Immature natural killer cell (primary cell): ENCODE data around the gene SLAMF9. TPM values are rescaled to one million over a fixed set of nuclear protein-coding genes. Genes with fewer than 3 reads are reported as not detected.

Experiments
- DNase-seq, 3 donors: peaks; one replicate each; pipeline ENCODE4 v3.0.0; 2022; ENCODE audit warnings: mixed read lengths in 1 of 3
- H3K27ac Mint-ChIP-seq, 6 donors: one replicate each; pipeline ENCODE4 v1.8.0; 2020; ENCODE audit warnings: mixed read lengths in 6 of 6, mild to moderate bottlenecking in 5 of 6, inconsistent platforms in 4 of 6, moderate library complexity in 3 of 6
- H3K27me3 Mint-ChIP-seq, 3 donors: one replicate each; pipeline ENCODE4 v1.8.0; 2020 to 2021; ENCODE audit warnings: low read depth in 3 of 3, mild to moderate bottlenecking in 3 of 3, mixed read lengths in 3 of 3, moderate library complexity in 3 of 3, inconsistent platforms in 1 of 3
- H3K36me3 Mint-ChIP-seq, 3 donors: one replicate each; pipeline ENCODE4 v1.8.0; 2020; ENCODE audit warnings: mixed read lengths in 3 of 3, inconsistent platforms in 2 of 3, mild to moderate bottlenecking in 2 of 3
- H3K4me1 Mint-ChIP-seq, 2 donors: one replicate each; pipeline ENCODE4 v1.8.0; 2020; ENCODE audit warnings: inconsistent platforms in 2 of 2, mild to moderate bottlenecking in 2 of 2, mixed read lengths in 2 of 2, moderate library complexity in 1 of 2
- H3K4me3 Mint-ChIP-seq, 5 donors: one replicate each; pipeline ENCODE4 v1.8.0; 2020; ENCODE audit warnings: mild to moderate bottlenecking in 5 of 5, mixed read lengths in 5 of 5, inconsistent platforms in 3 of 5, moderate library complexity in 3 of 5
- H3K9me3 Mint-ChIP-seq, 6 donors: one replicate each; pipeline ENCODE4 v1.8.0; 2020; ENCODE audit warnings: mild to moderate bottlenecking in 6 of 6, mixed read lengths in 6 of 6, inconsistent platforms in 4 of 6, moderate library complexity in 3 of 6
- polyA plus RNA-seq, 3 donors: library from polyadenylated mRNA; unstranded; fragments of 300-500 nt; fragmentation: Illumina TruSeq; gene quantifications; one replicate each; pipeline ENCODE4 v1.2.3, GENCODE V29; 2021

SLAMF9 gene
- polyA plus RNA-seq, 3 donors from 2014 or later, result not detected

- Mint-ChIP-seq H3K36me3 (no peaks in the 10 kb centered on the region), H3K4me3 (no peak overlapping the region), H3K9me3 (no peaks in the 10 kb centered on the region), H3K27me3 (peaks cover 6 to 31% (median 10%) of the 10 kb centered on the region in 3 donors), H3K27ac (no peak overlapping the region), H3K4me1 (peaks cover 10 to 11% of the 10 kb centered on the region in 2 donors)
- no peak for DNase-seq
Measured at GRCh38 chr1:159949123-159949522, 4.9 kb downstream of the SLAMF9 start.

- no peak overlapping the region for H3K27ac Mint-ChIP-seq
- no peak overlapping the region for H3K4me3 Mint-ChIP-seq
- H3K9me3 Mint-ChIP-seq, result no peaks in the 10 kb centered on the region
- H3K36me3 Mint-ChIP-seq, result no peaks in the 10 kb centered on the region
- DNase-seq, result no peak
- H3K27me3 Mint-ChIP-seq, result peaks cover 6 to 26% (median 10%) of the 10 kb centered on the region in 3 donors
- H3K4me1 Mint-ChIP-seq, result peaks cover 10 to 11% of the 10 kb centered on the region in 2 donors
Measured at GRCh38 chr1:159947942-159948341, 6.1 kb downstream of the SLAMF9 start.

GRCh38 chr1:159946242-159947187, 7.5 kb downstream of the SLAMF9 start:
- DNase-seq, result no peak
- peaks cover 8 to 32% (median 10%) of the 10 kb centered on the region in 3 donors for H3K27me3 Mint-ChIP-seq
- no peaks in the 10 kb centered on the region for H3K9me3 Mint-ChIP-seq
- peaks cover 10 to 11% of the 10 kb centered on the region in 2 donors for H3K4me1 Mint-ChIP-seq
- no peaks in the 10 kb centered on the region for H3K36me3 Mint-ChIP-seq
- peak overlapping the region; percentile 18 to 55 (median 39) for H3K4me3 Mint-ChIP-seq
- H3K27ac Mint-ChIP-seq, result no peak overlapping the region

GRCh38 chr1:159945483-159946241, 8.4 kb downstream of the SLAMF9 start, which contains the start of gene IGSF9:
IGSF9 (minus strand) TSS chr1:159945613; CDS start chr1:159943454, 2,159 bp downstream.
- H3K4me1 Mint-ChIP-seq, result peaks cover 10 to 11% of the 10 kb centered on the region in 2 donors
- H3K4me3 Mint-ChIP-seq, result peak within 1 kb of the TSS; percentile 40 to 66 (median 57)
- H3K36me3 Mint-ChIP-seq, result no peaks in the 10 kb centered on the region
- peaks cover 8 to 27% (median 10%) of the 10 kb centered on the region in 3 donors for H3K27me3 Mint-ChIP-seq
- peak; percentile 67 for DNase-seq
- peak within 1 kb of the TSS in 1 of 6 donors; percentile 45 for H3K27ac Mint-ChIP-seq
- H3K9me3 Mint-ChIP-seq, result no peaks in the 10 kb centered on the region

- no peak for DNase-seq
- no peaks in the 10 kb centered on the region for H3K9me3 Mint-ChIP-seq
- H3K4me3 Mint-ChIP-seq, result peak overlapping the region; percentile 40 to 66 (median 57)
- H3K36me3 Mint-ChIP-seq, result no peaks in the 10 kb centered on the region
- peak overlapping the region in 1 of 6 donors; percentile 45 for H3K27ac Mint-ChIP-seq
- peaks cover 10 to 11% of the 10 kb centered on the region in 2 donors for H3K4me1 Mint-ChIP-seq
- peaks cover 8 to 24% (median 10%) of the 10 kb centered on the region in 3 donors for H3K27me3 Mint-ChIP-seq
Measured at GRCh38 chr1:159944623-159945455, 9.2 kb downstream of the SLAMF9 start.

- no peak for DNase-seq
- Mint-ChIP-seq H3K27ac (no peak overlapping the region), H3K36me3 (no peaks in the 10 kb centered on the region), H3K4me3 (no peak overlapping the region), H3K4me1 (peaks cover 10 to 11% of the 10 kb centered on the region in 2 donors), H3K9me3 (no peaks in the 10 kb centered on the region), H3K27me3 (peaks cover 10 to 24% (median 11%) of the 10 kb centered on the region in 3 donors)
Measured at GRCh38 chr1:159943908-159944622, 10.0 kb downstream of the SLAMF9 start.

GRCh38 chr1:159943278-159943640, 10.8 kb downstream of the SLAMF9 start:
- Mint-ChIP-seq H3K4me1 (peaks cover 10 to 11% of the 10 kb centered on the region in 2 donors), H3K9me3 (no peaks in the 10 kb centered on the region), H3K27ac (no peak overlapping the region), H3K4me3 (no peak overlapping the region), H3K27me3 (peaks cover 10 to 27% (median 13%) of the 10 kb centered on the region in 3 donors), H3K36me3 (no peaks in the 10 kb centered on the region)
- no peak for DNase-seq

- H3K4me3 Mint-ChIP-seq, result no peak overlapping the region
- H3K27me3 Mint-ChIP-seq, result peaks cover 10 to 29% (median 16%) of the 10 kb centered on the region in 3 donors
- no peak overlapping the region for H3K27ac Mint-ChIP-seq
- no peaks in the 10 kb centered on the region for H3K36me3 Mint-ChIP-seq
- no peaks in the 10 kb centered on the region for H3K9me3 Mint-ChIP-seq
- DNase-seq, result no peak
- peaks cover 10 to 11% of the 10 kb centered on the region in 2 donors for H3K4me1 Mint-ChIP-seq
Measured at GRCh38 chr1:159942632-159943277, 11.3 kb downstream of the SLAMF9 start.

- no peak overlapping the region for H3K4me3 Mint-ChIP-seq
- H3K4me1 Mint-ChIP-seq, result peaks cover 10 to 11% of the 10 kb centered on the region in 2 donors
- no peaks in the 10 kb centered on the region for H3K9me3 Mint-ChIP-seq
- no peak overlapping the region for H3K27ac Mint-ChIP-seq
- no peak for DNase-seq
- H3K27me3 Mint-ChIP-seq, result peaks cover 10 to 28% (median 16%) of the 10 kb centered on the region in 3 donors
- no peaks in the 10 kb centered on the region for H3K36me3 Mint-ChIP-seq
Measured at GRCh38 chr1:159941591-159942560, 12.2 kb downstream of the SLAMF9 start.

- Mint-ChIP-seq H3K27ac (no peak overlapping the region), H3K4me3 (no peak overlapping the region), H3K9me3 (no peaks in the 10 kb centered on the region), H3K4me1 (peaks cover 11 to 13% of the 10 kb centered on the region in 2 donors), H3K27me3 (peaks cover 11 to 25% (median 16%) of the 10 kb centered on the region in 3 donors), H3K36me3 (no peaks in the 10 kb centered on the region)
- DNase-seq, result no peak
Measured at GRCh38 chr1:159941141-159941540, 12.9 kb downstream of the SLAMF9 start.

- no peak for DNase-seq
- Mint-ChIP-seq H3K9me3 (no peaks in the 10 kb centered on the region), H3K36me3 (no peaks in the 10 kb centered on the region), H3K27ac (no peak overlapping the region), H3K4me1 (peaks cover 6 to 9% of the 10 kb centered on the region in 2 donors), H3K27me3 (peaks cover 8 to 23% (median 16%) of the 10 kb centered on the region in 3 donors), H3K4me3 (no peak overlapping the region)
Measured at GRCh38 chr1:159940006-159940620, 13.9 kb downstream of the SLAMF9 start.
